Activated CD8-positive, alpha-beta memory T cell treated with anti-CD3 and anti-CD28 coated beads for 4 hours (primary cell): ENCODE measurements around the gene TMC4.
A peak's percentile ranks its signal among the peaks of the same experiment; 100 is the strongest.
"Not testable (repeated sequence)": the region's sequence is repeated elsewhere in the genome, so short reads cannot be mapped to it uniquely, and the experiment has no call there.

Source experiments
- DNase-seq, 2 donors: peaks; one replicate each; pipeline ENCODE4 v3.0.0-alpha.2; 2020; ENCODE audit warnings: low read depth in 2 of 2

The TMC4 gene

DNA sequence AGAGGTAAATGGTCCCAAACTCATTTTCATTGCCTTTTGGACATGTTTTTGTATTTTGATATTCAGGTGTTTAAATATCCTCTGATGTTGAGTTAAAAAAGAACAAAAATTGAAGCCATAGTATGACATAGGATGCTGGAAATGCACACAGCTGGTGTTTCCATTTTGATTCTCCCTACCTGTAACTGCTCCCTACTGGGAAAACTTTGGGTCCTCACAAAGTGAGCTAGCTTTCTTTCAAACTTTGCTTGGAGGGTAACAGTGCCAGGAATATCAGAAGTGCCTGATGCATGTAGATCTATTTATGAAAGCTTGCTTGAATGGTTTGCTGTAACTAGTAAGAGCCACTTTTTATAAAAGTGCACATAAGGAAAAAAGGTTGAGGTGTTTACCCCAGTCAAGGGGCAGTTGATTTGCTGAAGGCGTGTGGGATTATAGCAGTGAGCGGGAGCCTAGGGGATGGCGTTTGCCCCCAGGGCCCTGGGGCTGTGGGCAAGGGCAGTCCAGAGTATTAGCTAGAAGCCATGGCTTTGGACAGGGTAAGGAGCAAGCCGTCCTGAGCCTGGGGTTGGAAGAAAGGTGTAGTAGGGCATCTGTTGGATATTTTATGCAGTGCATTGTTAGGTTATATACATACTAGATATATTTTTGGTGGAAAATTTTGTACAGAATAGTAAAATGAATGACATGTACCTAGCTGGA, 32.0 kb upstream of the TMC4 start:
- no peak for DNase-seq

DNA sequence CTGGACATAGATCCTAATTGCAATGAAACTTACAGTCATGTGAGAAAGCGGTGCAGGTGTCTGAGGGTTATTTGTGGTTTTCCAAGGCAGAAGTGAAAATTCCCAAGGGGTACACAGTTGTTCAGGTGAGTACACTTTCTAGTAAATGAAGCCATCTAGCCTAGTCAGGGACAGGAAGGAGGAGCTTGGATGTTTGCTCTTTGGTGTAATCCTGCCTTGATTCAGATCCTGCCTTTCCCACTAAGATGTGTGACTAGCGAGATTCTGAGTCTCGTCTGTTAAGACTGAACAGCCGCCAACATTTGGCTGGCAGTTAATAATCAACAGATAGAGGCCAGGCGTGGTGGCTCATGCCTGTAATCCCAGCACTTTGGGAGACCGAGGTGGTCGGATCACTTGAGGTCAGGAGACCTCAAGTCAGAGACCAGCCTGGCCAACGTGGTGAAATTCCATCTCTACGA, 30.2 kb upstream of the TMC4 start:
- no peak for DNase-seq

DNA sequence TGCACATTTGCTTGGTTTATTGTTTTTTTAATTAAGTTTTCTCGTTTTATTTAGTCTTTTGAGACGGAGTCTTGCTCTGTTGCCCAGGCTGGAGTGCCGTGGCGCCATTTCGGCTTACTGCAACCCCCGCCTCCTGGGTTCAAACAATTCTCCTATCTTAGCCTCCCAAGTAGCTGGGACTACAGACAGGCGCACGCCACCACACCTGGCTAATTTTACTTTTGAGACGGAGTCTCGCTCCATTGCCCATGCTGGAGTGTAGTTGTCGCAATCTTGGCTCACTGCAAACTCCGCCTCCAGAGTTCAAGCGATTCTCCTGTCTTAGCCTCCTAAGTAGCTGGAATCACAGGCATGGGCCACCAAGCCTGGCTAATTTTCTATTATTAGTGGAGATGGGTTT, 29.0 kb upstream of the TMC4 start:
- DNase-seq, result no peak

DNA sequence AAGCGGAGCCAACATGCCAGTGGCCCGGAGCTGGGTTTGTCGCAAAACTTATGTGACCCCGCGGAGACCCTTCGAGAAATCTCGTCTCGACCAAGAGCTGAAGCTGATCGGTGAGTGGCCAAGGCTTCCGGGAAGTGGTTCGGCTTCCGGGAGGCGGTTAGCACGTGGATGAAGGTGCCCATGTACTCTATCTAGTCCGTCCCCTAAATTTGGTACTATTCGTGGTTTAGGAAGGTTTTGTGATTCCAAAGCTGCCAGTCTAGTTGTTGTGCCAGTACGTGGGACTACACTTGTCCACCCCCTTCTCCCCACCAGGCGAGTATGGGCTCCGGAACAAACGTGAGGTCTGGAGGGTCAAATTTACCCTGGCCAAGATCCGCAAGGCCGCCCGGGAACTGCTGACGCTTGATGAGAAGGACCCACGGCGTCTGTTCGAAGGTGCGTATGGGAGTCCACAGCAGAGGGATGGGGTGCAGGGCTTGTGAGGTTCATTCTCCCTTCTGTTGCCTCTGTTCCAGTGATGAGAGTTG, 28.3 kb upstream of the TMC4 start:
- no peak for DNase-seq

DNA sequence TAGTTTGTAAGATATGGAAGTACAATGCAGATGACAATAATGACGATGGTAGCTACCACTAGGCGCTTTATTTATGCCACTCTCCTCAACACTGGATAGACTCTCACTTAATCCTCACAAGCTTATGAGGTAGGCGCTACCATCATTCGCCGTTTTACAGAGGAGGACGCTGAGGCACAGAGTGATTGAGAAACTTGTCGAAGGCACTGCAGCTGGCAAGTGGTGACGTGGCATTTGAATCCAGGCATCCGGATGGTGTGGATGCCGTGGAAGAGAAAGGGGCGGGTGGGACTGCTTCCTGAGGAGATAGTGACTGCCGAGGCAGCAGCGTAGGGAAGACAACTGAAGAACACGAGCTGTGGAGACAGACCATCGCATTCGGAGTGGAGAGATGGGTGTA, 26.4 kb upstream of the TMC4 start:
- DNase-seq, result no peak

DNA sequence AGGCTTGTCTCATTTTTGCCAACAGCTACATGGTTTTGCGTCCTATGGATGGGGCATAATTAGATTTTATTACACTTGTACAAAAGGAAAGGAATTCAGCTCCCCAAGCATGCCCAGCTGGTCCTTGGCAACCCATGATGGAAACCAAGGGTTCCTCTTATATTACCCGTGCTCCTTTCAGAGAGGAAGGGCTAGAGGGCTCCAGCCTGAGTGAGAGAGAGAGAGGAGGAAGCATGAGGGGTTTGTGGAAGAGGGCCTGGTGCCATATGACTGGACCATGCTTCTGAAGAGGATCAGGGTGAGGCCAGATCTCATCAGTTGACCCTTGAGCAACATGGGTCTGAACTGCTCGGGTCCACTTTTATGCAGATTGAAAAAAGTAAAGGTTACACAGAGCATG, 24.2 kb upstream of the TMC4 start:
- DNase-seq, result no peak

DNA sequence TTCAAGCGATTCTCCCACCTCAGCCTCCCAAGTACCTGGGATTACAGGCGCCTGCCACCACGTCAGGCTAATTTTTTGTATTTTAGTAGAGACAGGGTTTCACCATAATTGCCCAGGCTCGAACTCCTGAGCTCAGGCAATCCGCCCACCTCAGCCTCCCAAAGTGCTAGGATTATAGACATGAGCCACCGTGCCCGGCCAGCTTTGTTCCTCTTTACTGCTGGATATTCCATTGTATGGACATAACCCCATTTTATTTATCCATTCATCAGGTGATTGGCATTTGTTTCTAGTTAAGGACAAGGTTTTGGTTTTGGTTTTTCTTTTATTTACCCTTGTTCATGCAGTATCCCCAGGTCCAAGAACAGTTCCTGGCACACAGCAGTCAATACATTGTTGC, 23.6 kb upstream of the TMC4 start:
- DNase-seq, result no peak

DNA sequence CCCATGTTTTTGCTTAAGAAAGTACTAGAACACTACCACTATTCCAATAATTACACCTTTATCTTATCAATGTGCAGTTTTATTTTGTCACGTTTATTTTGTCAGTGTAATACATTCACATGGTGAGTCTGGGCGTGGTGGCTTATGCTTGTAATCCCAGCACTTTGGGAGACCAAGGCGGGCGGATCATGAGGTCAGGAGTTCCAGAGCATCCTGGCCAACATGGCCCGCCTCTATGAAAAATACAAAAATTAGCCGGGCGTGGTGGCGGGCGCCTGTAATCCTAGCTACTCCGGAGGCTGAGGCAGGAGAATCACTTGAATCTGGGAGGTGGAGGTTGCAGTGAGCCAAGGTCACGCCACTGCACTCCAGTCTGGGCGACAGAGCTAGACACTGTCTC, 21.5 kb upstream of the TMC4 start:
- DNase-seq, result not testable (repeated sequence)

DNA sequence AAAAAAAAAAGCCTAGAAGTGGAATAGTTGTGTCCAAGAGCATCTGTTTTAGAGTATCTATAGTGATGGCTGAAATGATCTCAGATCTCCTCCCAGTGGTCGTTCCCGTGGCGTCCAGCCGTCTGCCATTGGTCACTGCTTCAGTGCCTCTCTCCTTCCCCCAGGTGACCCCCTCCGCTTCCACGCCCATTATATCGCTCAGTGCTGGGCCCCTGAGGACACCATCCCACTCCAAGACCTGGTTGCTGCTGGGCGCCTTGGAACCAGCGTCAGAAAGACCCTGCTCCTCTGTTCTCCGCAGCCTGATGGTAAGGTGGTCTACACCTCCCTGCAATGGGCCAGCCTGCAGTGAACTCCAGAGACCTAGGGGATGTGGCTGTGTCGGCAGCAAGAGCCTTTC, 20.1 kb upstream of the TMC4 start:
- DNase-seq, result no peak

DNA sequence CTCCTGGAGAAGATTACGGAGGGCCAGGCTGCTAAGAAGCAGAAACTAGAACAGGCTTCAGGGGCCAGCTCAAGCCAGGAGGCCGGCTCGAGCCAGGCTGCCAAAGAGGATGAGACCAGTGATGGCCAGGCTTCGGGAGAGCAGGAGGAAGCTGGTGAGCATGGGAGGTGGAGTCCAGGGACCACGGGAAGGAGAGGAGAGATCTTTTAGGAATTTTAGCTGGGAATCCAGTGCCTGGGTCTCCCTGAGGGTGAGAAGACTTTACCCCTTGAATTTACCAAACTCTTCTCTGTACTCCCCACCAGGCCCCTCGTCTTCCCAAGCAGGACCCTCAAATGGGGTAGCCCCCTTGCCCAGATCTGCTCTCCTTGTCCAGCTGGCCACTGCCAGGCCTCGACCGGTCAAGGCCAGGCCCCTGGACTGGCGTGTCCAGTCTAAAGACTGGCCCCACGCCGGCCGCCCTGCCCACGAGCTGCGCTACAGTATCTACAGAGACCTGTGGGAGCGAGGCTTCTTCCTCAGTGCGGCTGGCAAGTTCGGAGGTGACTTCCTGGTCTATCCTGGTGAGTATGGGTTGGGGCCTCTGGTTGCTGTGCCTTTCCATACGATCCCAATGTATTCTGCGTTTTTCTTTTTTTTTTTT, 19.0 kb upstream of the TMC4 start:
- no peak for DNase-seq

DNA sequence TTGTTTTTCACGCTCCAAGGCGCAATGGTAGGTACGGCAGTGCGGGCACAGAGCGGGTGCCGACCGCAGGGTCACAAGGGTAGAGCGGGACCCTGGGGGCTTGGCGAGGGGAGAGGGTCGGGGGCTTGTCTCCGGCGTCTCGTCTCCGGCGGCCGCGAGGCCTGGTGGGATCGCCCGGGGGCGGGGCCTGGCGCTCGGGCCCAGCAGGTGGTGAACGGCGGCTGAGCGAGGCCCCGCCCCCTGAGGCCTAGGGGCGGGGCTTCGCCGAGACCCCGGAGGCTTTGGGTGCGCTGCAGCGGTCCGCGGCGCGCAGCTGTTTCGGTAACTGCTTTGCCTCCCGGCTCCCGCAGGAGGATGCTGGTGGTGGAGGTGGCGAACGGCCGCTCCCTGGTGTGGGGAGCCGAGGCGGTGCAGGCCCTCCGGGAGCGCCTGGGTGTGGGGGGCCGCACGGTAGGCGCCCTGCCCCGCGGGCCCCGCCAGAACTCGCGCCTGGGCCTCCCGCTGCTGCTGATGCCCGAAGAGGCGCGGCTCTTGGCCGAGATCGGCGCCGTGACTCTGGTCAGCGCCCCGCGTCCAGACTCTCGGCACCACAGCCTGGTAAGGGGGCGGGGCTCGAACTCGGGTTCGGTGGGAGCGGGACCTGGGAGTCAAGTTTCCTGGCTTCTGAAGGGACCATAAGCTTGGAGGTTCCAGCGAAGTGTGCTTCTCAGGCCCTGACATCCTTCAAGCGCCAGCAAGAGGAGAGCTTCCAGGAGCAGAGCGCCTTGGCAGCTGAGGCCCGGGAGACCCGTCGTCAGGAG, 18.3 kb upstream of the TMC4 start, which contains the start of gene TSEN34:
TSEN34 (plus strand) TSS at position 298 of the 800 bp plus-strand sequence; CDS start at position 355, 57 bp downstream.
- peak; percentile 68 to 74 for DNase-seq

DNA sequence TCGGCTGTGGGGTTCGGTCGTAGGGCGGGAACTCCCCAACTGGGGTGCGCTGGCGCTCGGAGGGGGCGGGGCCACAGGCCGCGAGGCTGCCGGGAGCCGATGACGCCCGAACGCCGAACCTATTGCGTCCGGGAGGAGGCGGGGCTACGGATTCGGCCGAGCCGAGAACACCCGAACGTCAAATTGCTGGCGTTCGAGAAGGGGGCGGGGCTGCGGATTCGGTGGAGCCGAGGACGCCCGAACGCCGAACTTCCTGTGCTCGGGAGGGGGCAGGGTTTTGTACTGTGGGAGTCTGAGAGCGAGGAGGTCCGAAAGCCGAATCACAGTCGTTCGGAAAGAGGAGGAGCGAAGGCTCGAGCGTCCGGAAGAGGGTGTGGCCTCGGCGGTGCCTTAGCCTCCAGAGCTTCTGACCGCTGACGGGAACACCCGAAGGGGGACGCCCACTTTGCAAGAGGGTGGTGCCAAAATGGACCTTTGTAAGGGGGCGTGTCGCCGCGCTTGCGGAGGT, 17.6 kb upstream of the TMC4 start:
- peak; percentile 100 for DNase-seq

DNA sequence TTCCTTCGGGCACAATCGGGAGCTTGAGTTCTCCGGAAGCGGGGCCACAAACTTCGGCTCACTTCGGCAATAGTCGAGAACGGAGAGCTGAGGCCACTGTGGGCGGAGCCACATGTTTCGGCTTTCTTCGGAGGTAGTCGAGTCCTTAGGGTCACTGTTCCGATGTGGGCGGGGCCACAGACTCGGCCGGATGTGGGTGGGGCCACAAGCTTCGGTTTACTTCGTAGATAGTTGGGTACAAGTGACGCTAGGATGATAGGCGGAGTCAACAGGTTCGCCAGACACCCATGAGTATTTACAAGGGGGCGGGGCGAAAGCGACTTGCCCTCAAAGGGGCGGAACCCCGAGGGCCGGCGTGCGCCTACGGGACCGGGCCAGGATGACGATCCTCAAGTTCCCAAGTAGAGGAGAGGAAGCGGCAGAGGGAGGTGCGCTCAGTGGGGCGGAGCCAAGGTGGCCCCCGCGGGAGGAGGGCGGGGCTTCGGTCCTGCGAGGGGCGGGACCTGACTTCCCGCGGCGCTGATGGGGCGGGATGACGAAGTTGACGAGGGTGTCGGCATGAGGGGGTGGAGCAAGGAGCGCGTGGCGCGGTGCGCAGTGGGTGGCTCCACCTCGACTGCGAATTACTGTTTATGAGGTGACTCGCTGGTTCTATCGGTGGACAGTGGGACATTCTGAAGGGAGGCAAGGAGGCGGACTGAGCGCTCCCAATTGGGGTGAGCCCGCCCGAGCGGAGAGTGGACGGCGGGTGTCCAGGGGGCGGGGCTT, 17.0 kb upstream of the TMC4 start:
- DNase-seq, result peak; percentile 100

DNA sequence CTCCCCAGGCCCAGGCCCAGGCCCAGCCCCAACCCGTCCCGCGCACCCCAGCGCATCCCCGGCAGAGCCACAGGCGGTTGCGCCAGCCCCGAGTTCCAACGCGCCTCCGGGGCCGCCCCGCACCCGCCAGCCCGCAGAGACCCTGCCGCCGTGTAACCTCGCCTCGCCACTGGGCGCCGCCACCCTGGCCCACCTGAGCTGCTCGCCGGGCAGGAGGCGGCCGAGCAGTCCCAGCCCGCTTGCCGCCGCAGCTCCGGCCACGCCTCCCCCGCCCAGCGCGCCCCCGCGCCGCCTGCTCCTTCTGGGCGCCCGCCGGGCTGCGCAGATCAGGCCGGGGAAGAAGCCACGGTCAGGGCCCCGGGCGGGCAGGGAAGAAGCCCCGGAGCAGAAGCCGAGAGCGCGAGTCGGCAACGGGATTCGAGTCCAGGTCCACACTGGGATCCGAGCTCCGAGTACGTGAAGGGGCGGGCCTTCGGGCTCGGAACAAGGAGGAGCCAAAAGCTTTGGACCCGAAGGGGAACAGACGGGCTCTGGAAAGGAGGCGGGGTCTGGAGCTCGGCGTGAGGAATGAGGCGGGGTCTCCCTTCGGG, 16.3 kb upstream of the TMC4 start, which contains the start of gene MBOAT7:
MBOAT7 (minus strand) TSS at position 436 of the 590 bp plus-strand sequence. CDS start 1,072 bp downstream, outside the sequence.
- no peak for DNase-seq

DNA sequence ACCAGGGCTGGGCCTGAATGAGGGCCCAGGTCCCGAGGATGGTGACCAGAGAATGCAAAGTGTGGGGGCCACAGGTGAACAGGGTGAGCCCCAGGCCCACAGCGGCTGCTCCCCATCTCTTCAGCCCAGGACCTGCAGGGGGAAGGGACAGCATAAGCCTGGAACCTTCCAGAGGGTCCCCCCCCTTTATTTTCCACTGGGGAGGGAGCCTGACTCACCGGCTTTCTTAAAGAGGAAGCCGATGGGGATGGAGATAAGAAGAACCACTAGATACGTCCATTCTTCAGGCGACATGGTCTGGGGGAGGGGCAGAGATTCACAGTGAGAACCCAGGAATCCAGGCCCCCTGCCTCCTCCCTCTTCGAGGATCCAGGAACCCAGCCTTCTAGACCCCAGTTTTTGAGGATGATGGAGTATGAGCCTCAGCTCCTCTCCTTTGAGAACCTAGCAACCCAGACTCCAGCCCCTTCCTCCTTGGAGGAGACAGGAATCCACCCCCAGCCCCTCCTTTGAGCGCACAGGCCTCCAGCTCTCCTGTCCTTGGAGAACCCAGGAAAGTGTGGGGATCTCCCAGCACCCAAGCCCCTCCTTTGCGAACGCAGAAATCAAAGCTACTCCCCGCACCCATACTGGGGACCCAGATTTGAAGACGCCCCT, 15.4 kb upstream of the TMC4 start:
- DNase-seq, result peak in 1 of 2 donors; percentile 63

DNA sequence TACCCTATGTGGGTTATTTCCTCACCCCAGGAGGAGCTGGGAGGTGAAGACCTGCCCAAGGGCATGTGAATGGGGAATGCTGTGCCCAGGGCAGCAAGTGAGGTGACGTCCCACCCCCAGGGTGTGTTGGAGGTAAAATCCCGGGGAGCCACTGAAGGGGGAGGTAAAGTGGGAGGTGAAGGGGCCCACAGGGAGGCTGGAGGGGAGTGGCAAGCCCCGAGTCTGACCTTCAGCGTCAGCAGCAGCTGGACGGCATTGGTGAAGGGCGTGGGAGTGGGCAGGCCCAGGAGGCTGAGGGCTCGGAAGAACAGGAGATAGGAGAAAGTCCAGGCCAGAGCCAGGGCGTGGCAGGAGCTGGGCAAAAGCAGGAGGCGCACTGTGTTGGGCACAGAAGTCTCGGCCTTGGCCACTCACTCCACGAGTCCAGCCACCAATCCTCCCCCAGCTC, 14.0 kb upstream of the TMC4 start:
- no peak for DNase-seq

DNA sequence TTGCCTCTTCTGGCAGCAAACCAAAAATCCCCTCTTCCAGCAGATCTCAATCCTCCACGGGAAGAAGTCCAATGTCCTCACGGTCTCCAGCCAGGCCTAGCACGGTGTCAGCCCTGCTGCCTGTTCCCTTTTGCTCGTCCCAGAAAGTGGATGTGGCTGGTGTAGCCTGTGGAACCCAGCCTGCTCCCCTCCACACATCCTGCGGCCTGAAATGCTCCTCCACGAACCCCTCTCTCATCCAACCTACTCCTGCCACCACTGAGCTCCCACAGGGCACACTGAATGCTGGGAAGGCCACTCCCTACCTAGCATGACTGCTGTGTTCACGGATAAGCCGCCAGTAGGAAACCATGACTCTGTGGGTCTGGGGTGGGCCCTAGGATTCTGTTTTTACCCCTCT, 13.4 kb upstream of the TMC4 start:
- DNase-seq, result no peak

DNA sequence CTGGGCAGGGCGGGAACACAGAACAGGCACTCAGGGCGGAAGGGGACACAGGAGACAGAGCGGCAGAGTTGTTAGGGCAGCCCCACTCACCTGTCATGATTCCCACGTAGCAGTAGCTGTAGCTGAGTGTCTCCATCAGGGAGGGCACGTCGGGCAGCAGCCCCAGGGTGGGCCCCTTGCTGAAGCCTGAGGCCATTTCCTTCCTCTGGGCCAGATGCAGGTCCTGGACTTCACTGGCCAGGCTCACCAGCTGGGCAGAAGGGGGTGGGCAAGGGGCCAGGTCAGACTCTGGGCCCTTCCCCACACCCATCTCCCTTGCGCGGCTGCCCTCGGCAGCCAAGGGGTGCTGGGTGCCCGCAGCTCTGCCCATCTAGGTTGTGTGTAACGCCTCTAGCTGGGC, 10.5 kb upstream of the TMC4 start:
- no peak for DNase-seq

DNA sequence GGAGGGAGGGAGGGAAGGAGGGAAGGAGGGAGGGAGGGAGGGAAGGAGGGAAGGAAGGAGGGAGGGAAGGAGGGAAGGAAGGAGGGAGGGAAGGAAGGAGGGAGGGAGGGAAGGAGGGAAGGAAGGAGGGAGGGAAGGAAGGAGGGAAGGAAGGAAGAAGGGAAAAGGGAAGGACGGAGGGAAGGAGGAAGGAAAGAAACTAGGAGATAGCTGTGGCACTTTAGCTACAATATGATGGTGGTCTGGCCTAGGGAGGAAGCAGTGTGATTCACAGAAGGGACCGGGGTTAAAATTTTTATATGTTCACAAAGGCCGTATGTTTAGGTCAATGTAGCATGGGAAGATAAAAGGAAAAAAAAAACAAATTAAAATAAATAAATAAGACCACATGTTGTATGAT, 8.9 kb upstream of the TMC4 start:
- not testable (repeated sequence) for DNase-seq

DNA sequence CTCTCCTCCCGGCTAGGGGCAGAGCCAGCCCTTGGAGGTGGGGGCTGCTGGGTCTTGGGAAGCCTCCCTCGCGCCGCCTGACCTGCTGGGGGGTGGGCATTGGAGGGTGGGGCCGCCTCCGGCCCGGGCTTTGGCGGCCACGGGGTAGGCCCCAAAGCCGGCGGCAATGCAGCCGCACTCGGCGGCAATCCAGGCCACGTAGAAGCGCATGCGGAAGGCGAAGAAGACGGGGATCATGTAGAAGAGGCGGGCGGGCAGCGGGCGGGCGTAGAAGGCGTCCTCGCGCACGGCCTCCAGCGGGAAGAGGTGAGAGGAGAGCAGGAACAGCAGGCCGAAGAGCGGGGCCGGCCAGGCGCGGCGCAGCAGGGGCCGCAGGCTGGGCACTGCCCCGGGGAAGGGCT, 7.7 kb upstream of the TMC4 start:
- no peak for DNase-seq
